Thymus (tissue), 11 donors: ENCODE measurements around the gene IP6K1. TPM values are rescaled to one million over a fixed set of nuclear protein-coding genes. Genes with fewer than 3 reads are reported as not detected.

ENCODE experiments used
- DNase-seq, 9 donors: peaks; one replicate each; pipeline ENCODE4 v3.0.0-alpha.2; 2013; ENCODE audit warnings: low spot score in 9 of 9, low read depth in 6 of 9, missing footprints in 1 of 9
- H3K27ac ChIP-seq, 2 donors: one replicate each; pipeline ENCODE4 v1.5.1; 2013; ENCODE audit warnings: control low read depth in 1 of 2, low read depth in 1 of 2, low read length in 1 of 2, mild to moderate bottlenecking in 1 of 2, moderate library complexity in 1 of 2
- H3K27me3 ChIP-seq, 2 donors: one replicate each; pipeline ENCODE4 v1.5.1; 2013; ENCODE audit warnings: low read length in 1 of 2; ENCODE audit not compliant: control insufficient read depth in 2 of 2, insufficient read depth in 1 of 2
- H3K36me3 ChIP-seq, 2 donors: one replicate each; pipeline ENCODE4 v1.5.1; 2013; ENCODE audit warnings: low read length in 1 of 2, mild to moderate bottlenecking in 1 of 2, moderate library complexity in 1 of 2; ENCODE audit not compliant: control insufficient read depth in 2 of 2, insufficient read depth in 2 of 2
- H3K4me1 ChIP-seq, 2 donors: one replicate each; pipeline ENCODE4 v1.5.1; 2013; ENCODE audit warnings: low read length in 2 of 2; ENCODE audit not compliant: control insufficient read depth in 2 of 2, insufficient read depth in 2 of 2
- H3K4me3 ChIP-seq, 2 donors: one replicate each; pipeline ENCODE4 v1.5.1; 2013; ENCODE audit warnings: low read length in 2 of 2, control low read depth in 1 of 2, mild to moderate bottlenecking in 1 of 2
- H3K9me3 ChIP-seq, 2 donors: one replicate each; pipeline ENCODE4 v1.5.1; 2013; ENCODE audit warnings: low read length in 1 of 2, mild to moderate bottlenecking in 1 of 2; ENCODE audit not compliant: control insufficient read depth in 2 of 2, insufficient read depth in 1 of 2
- WGBS: extraction: QIAGEN DNeasy Blood & Tissue Kit; methylation state at CpG from one replicate; pipeline ENCODE4 v1.1.7; 2013; 5-methylcytosine and 5-hydroxymethylcytosine counted together
- polyA plus RNA-seq: library from polyadenylated mRNA; stranded (reverse); fragments of 200-250 nt; gene quantifications from one replicate; pipeline ENCODE4 v1.2.3, GENCODE V29; 2013
- total RNA-seq: library from RNA; stranded (reverse); fragments of 120-200 nt; gene quantifications from one replicate; pipeline ENCODE4 v1.2.4, GENCODE V29; 2013
- donor health status: healthy.

The IP6K1 gene
- total and polyA plus RNA-seq, 2 donors = 12.2 to 17.2 TPM

DNA sequence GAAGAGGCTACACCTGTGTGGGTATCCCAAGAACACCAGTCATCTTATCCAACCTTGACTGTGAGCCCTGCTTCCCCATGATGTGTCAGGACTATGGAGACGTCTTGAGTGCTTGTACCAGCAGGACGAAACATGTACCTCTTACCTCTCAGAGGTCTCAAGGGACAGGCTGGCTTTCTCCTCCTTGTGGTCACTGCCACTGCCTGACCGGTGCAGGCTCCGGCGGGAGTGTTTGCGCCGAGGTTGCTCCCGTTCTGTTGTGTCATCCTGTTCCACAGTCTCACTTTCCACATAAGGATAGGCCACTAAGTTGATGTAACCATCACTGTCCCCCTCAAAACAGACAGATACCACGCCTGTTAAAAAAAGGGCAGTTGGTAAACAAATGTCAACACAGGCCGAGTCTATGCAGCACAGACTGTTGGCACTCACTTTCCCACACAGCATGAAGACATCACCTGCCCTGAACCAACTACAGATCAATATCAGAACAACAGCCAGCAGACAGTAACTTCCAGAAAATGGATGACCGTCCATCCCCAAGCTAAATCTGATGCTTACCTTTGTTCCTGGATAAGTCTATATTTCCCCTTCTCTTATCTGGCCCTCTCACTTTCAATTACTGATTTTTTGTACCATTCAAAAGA is 48.2 kb downstream of the IP6K1 start:
- DNase-seq = no peak
- Histone ChIP-seq H3K9me3 (no peaks in the 10 kb centered on the region), H3K27ac (no peak overlapping the region), H3K4me1 (peaks cover 0 to 3% of the 10 kb centered on the region in 2 donors), H3K27me3 (no peaks in the 10 kb centered on the region), H3K36me3 (peaks cover 44 to 66% of the 10 kb centered on the region in 2 donors), H3K4me3 (no peak overlapping the region)
- WGBS = 98% methylated on average over 11 of the region's 11 CpGs

- DNase-seq = no peak
- Histone ChIP-seq H3K9me3 (no peaks in the 10 kb centered on the region), H3K36me3 (peaks cover 51 to 83% of the 10 kb centered on the region in 2 donors), H3K4me3 (no peak overlapping the region), H3K27me3 (no peaks in the 10 kb centered on the region), H3K27ac (no peak overlapping the region), H3K4me1 (peaks cover 0 to 3% of the 10 kb centered on the region in 2 donors)
- 97% methylated on average over 6 of the region's 6 CpGs for WGBS
These were observed 51.6 kb downstream of the IP6K1 start for GRCh38 chr3:49734752-49735151.

DNA sequence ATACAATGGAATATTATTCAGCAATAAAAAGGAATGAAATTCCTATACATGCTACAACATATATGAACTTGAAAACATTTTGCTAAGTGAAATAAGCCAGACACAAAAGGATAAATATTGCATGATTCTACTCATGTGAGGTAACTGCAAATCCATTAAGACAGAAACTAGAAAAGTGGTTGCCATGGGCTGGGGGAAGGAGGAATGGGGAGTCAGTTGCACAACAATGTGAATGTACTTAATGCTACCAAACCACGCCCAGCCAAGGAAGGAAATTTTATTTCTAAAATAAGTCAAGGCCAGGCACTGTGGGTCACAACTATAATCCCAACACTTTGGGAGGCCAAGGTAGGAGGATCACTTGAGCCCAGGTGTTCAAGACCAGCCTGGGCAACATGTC is 52.8 kb downstream of the IP6K1 start:
- Histone ChIP-seq H3K4me3 (no peak overlapping the region), H3K4me1 (no peaks in the 10 kb centered on the region), H3K9me3 (no peaks in the 10 kb centered on the region), H3K27ac (no peak overlapping the region), H3K27me3 (no peaks in the 10 kb centered on the region), H3K36me3 (peaks cover 49 to 82% of the 10 kb centered on the region in 2 donors)
- 98% methylated on average over 1 of the region's 1 CpG for WGBS
- no peak for DNase-seq

- no peaks in the 10 kb centered on the region for H3K9me3 ChIP-seq
- peaks cover 45 to 79% of the 10 kb centered on the region in 2 donors for H3K36me3 ChIP-seq
- no peak overlapping the region for H3K4me3 ChIP-seq
- H3K27ac ChIP-seq = peak overlapping the region in 1 of 2 donors; percentile 36
- H3K4me1 ChIP-seq = no peaks in the 10 kb centered on the region
- WGBS = 98% methylated on average over 11 of the region's 11 CpGs
- no peaks in the 10 kb centered on the region for H3K27me3 ChIP-seq
- DNase-seq = no peak
These were observed 53.7 kb downstream of the IP6K1 start for GRCh38 chr3:49732597-49732996.

- no peaks in the 10 kb centered on the region for H3K27me3 ChIP-seq
- over 99% methylated on average over 4 of the region's 4 CpGs for WGBS
- peaks cover 0 to 1% of the 10 kb centered on the region in 2 donors for H3K4me1 ChIP-seq
- no peak overlapping the region for H3K27ac ChIP-seq
- peaks cover 52 to 81% of the 10 kb centered on the region in 2 donors for H3K36me3 ChIP-seq
- H3K9me3 ChIP-seq = no peaks in the 10 kb centered on the region
- no peak overlapping the region for H3K4me3 ChIP-seq
- no peak for DNase-seq
These were observed 56.3 kb downstream of the IP6K1 start for GRCh38 chr3:49729966-49730609.

- Histone ChIP-seq H3K4me1 (peaks cover 9 to 16% of the 10 kb centered on the region in 2 donors), H3K36me3 (peaks cover 44 to 67% of the 10 kb centered on the region in 2 donors), H3K4me3 (no peak overlapping the region), H3K27ac (no peak overlapping the region), H3K27me3 (no peaks in the 10 kb centered on the region), H3K9me3 (no peaks in the 10 kb centered on the region)
- DNase-seq = no peak
- 98% methylated on average over 15 of the region's 15 CpGs for WGBS
These were observed 58.4 kb downstream of the IP6K1 start for GRCh38 chr3:49727924-49728361.

GRCh38 chr3:49727154-49727923 is 59.0 kb downstream of the IP6K1 start:
- H3K9me3 ChIP-seq = no peaks in the 10 kb centered on the region
- no peak overlapping the region for H3K4me3 ChIP-seq
- no peak for DNase-seq
- H3K27me3 ChIP-seq = no peaks in the 10 kb centered on the region
- 96% methylated on average over 19 of the region's 19 CpGs for WGBS
- no peak overlapping the region for H3K27ac ChIP-seq
- peaks cover 11 to 22% of the 10 kb centered on the region in 2 donors for H3K4me1 ChIP-seq
- peaks cover 40 to 67% of the 10 kb centered on the region in 2 donors for H3K36me3 ChIP-seq

- no peaks in the 10 kb centered on the region for H3K27me3 ChIP-seq
- H3K4me3 ChIP-seq = no peak overlapping the region
- peaks cover 11 to 23% of the 10 kb centered on the region in 2 donors for H3K4me1 ChIP-seq
- no peaks in the 10 kb centered on the region for H3K9me3 ChIP-seq
- H3K36me3 ChIP-seq = peaks cover 49 to 67% of the 10 kb centered on the region in 2 donors
- H3K27ac ChIP-seq = no peak overlapping the region
- 98% methylated on average over 11 of the region's 11 CpGs for WGBS
- no peak for DNase-seq
These were observed 60.2 kb downstream of the IP6K1 start for GRCh38 chr3:49725906-49726681.
